Measurements from ENCODE around the gene PAPOLA. TPM values are rescaled to one million over a fixed set of nuclear protein-coding genes. Genes with fewer than 3 reads are reported as not detected.
A peak's percentile ranks its signal among the peaks of the same experiment; 100 is the strongest.

PAPOLA gene
- total RNA-seq, 1 experiment from 2014 or later: 274 TPM

- no peak for DNase-seq (ENCODE audit: low spot score)
- in situ Hi-C loops (cut with HindIII; ENCODE audit: low sequenced_read_pairs): no loop called here
Observed at GRCh38 chr14:96599076-96599475, 96.9 kb downstream of the PAPOLA start.

GRCh38 chr14:96602186-96602585 is 100.0 kb downstream of the PAPOLA start:
- no peak for DNase-seq (ENCODE audit: low spot score)
- in situ Hi-C loops (cut with HindIII; ENCODE audit: low sequenced_read_pairs): no loop called here

- in situ Hi-C loops (cut with HindIII; ENCODE audit: low sequenced_read_pairs): no loop called here
- DNase-seq (ENCODE audit: low spot score): no peak
Observed at GRCh38 chr14:96603350-96604255, 101.4 kb downstream of the PAPOLA start.

GRCh38 chr14:96614481-96614881 is 112.3 kb downstream of the PAPOLA start:
- in situ Hi-C loops (cut with HindIII; ENCODE audit: low sequenced_read_pairs): no loop called here
- DNase-seq (ENCODE audit: low spot score): peak; percentile 99

- in situ Hi-C loops (cut with HindIII; ENCODE audit: low sequenced_read_pairs): no loop called here
- DNase-seq (ENCODE audit: low spot score): peak; percentile 19
Observed at GRCh38 chr14:96616161-96616721, 114.1 kb downstream of the PAPOLA start.

Other genes starting within 250 kb of the PAPOLA start
- gene BDKRB1, start 246.2 kb upstream of the PAPOLA start, total RNA-seq (2014; rRNA removed; shearing (Covaris generic)): not detected in 2 replicates
- gene ATG2B, start 139.0 kb upstream of the PAPOLA start, total RNA-seq (2014; rRNA removed; shearing (Covaris generic)): 5.5 and 6.8 TPM in 2 replicates
- gene GSKIP, start 138.9 kb upstream of the PAPOLA start, total RNA-seq (2014; rRNA removed; shearing (Covaris generic)): 23.1 and 31.7 TPM in 2 replicates
- 0.62 and 4.8 TPM in 2 replicates for gene AK7, start 110.3 kb upstream of the PAPOLA start, total RNA-seq (2014; rRNA removed; shearing (Covaris generic))

All from G401 (cell line).